Effector CD4-positive, alpha-beta T cell (primary cell): ENCODE results near the gene GPRIN2.
"Not testable (repeated sequence)": the region's sequence is repeated elsewhere in the genome, so short reads cannot be mapped to it uniquely, and the experiment has no call there.

Experiments used
- DNase-seq: peaks from one replicate; pipeline ENCODE4 v3.0.0-alpha.2; 2020

Gene GPRIN2

DNA sequence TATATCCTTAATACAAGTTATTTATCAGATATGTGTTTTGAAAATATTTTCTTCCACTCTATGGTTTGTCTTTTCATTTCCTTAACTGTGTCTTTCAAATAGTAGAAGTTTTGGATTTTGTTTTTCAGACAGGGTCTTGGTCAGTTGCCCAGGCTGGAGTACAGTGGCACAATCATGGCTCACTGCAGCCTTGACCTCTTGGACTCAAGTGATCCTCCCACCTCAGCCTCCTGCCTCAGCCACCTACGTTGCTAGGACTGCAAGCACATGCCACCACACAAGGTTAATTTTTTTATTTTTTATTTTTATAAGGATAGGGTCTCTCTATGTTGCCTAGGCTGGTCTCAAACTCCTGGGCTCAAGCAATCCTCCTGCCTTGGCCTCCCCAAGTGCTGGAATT is 24.2 kb downstream of the GPRIN2 start:
- not testable (repeated sequence) for DNase-seq

- no peak for DNase-seq
Observed at GRCh38 chr10:46530249-46531186, 25.9 kb downstream of the GPRIN2 start.

DNA sequence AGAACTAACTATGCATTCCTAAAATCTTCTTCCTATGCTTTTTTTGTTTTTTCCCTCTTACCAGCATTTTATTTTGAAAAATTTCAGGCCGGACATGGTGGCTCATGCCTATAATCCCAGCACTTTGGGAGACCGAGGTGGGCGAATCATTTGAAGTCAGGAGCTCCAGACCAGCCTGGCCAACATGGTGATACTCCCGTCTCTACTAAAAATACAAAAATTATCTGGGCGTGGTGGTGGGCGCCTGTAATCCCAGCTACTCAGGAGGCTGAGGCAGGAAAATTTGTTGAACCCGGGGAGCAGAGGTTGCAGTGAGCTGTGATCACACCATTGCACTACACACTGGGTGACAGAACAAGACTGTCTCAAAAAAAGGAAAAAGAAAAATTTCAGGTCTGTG is 26.7 kb downstream of the GPRIN2 start:
- DNase-seq, result not testable (repeated sequence)

- no peak for DNase-seq
Observed at GRCh38 chr10:46528675-46529615, 27.5 kb downstream of the GPRIN2 start.

- DNase-seq, result no peak
Observed at GRCh38 chr10:46528171-46528671, 28.2 kb downstream of the GPRIN2 start.

DNA sequence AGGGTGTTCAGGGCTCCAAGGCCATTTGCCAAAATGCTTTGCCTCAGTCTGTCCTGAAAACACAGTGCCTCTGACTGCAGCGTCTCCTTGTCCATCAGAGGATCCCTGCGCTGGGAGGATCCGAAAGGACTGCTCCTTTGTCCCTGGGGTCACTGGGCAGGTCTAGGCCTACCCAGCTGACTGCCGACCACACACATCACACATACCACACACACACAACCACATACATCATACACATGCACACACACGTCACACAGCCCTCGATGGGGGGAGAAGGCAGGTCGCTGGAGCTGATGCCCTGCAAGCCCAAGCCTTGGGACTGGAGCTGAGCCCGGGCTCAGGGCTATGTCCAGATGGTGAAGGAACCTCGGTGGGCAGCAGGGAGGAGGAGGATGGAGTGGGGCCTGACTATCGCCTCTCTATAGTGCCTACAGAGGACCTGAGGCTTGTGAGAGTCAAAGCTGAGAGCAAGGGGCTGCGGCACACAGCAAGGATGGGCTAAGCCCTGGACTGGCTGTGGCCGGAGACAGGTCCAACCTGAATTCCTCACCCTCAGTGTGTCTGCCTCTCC is 29.1 kb downstream of the GPRIN2 start:
- no peak for DNase-seq

GRCh38 chr10:46526682-46527038 is 29.8 kb downstream of the GPRIN2 start:
- DNase-seq, result no peak

GRCh38 chr10:46525824-46526681 is 30.4 kb downstream of the GPRIN2 start:
- no peak for DNase-seq

- no peak for DNase-seq
Observed at GRCh38 chr10:46525177-46525823, 31.2 kb downstream of the GPRIN2 start.

DNA sequence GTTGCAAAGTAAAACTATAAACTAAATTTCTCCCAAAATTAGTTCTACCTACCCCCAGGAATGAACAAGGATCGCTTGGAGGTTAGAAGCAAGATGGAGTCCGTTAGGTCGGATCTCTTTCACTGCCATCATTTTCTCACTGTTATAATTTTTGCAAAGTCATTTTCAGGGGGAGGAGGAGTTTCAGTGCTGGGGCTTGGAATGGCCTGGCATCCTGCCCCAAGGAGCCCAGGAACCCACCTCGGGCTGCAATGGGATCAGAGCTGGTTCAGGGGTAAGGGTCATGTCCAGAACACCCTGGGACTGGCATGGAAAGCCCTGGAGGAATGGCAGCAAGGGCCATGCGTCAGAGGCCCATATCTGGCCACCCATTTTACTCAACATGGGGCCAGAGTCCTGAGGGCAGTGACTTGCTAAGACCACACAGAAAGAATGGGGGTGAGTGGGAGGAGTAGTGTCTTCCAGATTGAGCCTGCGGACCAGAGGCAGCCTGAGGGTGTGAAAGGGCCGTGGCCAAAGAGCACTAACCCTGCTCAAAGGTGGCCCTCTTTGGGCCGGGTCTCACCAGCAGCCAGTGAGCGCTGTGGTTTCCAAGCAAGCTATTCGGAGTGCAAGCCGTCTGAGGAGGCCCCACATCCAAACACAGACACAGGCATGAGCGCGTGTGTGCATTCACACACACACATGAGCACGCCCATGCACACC is 31.8 kb downstream of the GPRIN2 start:
- DNase-seq, result no peak

DNA sequence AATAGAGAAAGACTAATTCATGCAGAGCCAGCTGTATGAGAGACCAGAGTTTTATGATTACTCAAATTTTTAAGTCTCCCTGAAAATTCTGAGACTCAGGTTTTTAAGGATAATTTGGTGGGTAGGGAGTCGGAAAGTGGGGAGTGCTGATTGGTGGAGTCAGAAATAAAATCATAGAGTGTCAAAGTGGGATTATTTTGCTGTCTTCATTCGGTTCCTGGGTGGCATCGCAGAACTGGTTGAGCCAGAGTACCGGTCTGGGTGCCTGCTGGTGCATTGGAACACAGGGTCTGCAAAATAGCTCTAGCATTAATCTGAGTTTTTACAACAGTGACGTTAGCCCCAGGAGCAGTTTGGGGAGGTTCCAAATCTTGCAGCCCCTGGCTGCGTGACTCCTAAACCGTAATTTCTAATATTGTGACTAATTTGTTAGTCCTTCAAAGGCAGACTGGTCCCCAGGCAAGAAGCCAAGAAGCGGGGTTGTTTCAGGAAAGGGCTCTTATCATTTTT is 32.4 kb downstream of the GPRIN2 start:
- DNase-seq, result no peak

- no peak for DNase-seq
Observed at GRCh38 chr10:46523119-46523961, 33.1 kb downstream of the GPRIN2 start.

DNA sequence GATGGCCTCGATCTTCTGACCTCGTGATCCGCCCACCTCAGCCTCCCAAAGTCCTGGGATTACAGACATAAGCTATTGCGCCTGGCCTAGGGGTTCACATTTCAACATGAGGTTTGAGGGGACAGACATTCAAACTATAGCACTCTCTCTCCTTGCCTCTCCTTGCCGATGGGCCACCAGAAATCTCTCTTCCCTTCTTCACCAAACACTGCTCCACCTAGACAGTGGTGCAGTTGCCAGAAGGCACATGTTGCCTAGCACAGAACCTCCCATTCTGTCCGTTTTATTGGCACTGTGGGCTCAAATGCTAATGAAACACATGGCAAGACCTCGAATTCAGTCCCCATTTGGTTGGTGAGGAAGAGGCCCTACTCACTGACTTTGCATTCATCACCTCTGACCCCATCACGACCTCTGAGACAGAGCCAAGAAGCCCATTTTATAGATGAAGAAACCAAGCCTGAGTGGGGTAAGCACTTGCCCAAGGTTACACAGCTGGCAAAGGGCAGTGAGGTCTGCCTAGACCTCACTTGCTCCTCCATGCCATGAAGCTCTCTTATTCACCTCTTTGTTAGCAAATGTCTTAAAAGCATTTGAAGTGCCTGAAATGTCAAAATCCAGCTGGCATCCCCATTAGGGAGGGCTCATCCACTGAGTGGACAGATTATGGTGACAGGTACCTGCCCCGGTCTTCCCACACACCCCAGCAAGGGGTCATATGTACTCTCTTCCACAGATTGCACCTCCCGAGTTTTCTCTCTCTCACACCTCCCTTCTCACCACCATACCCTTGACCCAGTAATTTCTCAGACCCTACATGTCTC is 34.0 kb downstream of the GPRIN2 start:
- DNase-seq, result no peak

DNA sequence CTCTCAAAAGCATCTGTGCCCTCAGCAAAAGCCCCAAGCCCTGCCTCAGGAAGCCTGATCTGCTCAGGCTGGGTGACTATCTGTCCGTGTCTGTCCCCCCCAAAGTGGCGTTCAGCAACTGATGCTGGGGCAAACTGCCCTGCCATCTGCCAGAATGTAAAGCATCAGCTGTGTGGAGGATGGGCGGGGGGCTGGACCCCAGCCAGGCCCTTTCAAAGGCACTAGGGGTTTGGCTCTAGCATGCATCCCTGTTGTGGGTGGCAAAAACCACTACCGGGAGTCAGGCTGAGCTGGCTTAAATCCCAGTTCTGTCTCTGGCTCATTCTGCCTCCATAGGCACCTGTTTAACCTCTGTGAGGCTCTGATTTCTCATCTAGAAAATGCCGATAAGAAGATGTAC is 35.5 kb downstream of the GPRIN2 start:
- DNase-seq, result no peak

- no peak for DNase-seq
Observed at GRCh38 chr10:46520381-46520780, 36.1 kb downstream of the GPRIN2 start.

GRCh38 chr10:46518028-46518725 is 38.3 kb downstream of the GPRIN2 start:
- DNase-seq, result no peak

- DNase-seq, result no peak
Observed at GRCh38 chr10:46517541-46517940, 38.9 kb downstream of the GPRIN2 start.
